ENCODE measurements around the gene WNT1. TPM values are rescaled to one million over a fixed set of nuclear protein-coding genes. Genes with fewer than 3 reads are reported as not detected.

WNT1 gene
- total RNA-seq, 2 donors from 2014 or later, result not detected

DNA sequence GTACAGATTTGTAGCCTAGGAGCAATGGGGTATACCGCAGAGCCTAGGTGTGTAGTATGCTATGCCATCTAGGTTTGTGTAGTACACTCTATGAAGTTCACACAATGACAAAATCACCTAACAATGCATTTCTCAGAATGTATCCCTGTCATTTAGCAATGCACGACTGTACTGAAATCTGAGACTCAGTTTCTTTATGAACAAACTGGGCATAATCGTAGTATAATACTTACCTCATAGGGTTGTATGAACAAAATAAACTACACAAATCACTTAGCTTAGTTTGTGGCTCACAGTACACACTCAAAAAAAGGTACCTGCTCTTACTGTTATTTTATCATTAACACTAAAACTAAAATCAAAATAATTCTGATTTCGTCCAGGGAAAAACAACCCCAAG is 47.3 kb downstream of the WNT1 start:
- intact Hi-C loops (cut with DNase I), result no loop called here
- no peak for TF ChIP-seq POLR2A (IDR thresholded peaks at IDR 0.05)
- Histone ChIP-seq H3K36me3 (peaks cover 15 to 27% of the 10 kb centered on the region in 2 donors), H3K27me3 (replicated peaks; ENCODE audit: insufficient read depth) (no peaks in the 10 kb centered on the region), H3K4me3 (no peak overlapping the region), H3K4me1 (replicated peaks) (no peaks in the 10 kb centered on the region), H3K9me3 (no peaks in the 10 kb centered on the region), H3K27ac (no peak overlapping the region)
- 90% methylated on average over 4 of the region's 4 CpGs for WGBS
- DNase-seq (ENCODE audit: low spot score), result no peak

- DNase-seq (ENCODE audit: low spot score), result no peak
- H3K36me3 ChIP-seq, result peaks cover 15 to 26% of the 10 kb centered on the region in 2 donors
- WGBS, result 93% methylated on average over 21 of the region's 21 CpGs
Observed at GRCh38 chr12:49026101-49026500, 48.0 kb downstream of the WNT1 start.

GRCh38 chr12:49026678-49027480 is 48.8 kb downstream of the WNT1 start:
- Histone ChIP-seq H3K4me3 (no peak overlapping the region), H3K9me3 (no peaks in the 10 kb centered on the region), H3K36me3 (peaks cover 15 to 24% of the 10 kb centered on the region in 2 donors), H3K27ac (no peak overlapping the region), H3K4me1 (replicated peaks) (no peaks in the 10 kb centered on the region), H3K27me3 (replicated peaks; ENCODE audit: insufficient read depth) (no peaks in the 10 kb centered on the region)
- TF ChIP-seq POLR2A (IDR thresholded peaks at IDR 0.05) (no peak), POLR2AphosphoS5 (IDR thresholded peaks at IDR 0.05) (no peak), CTCF (IDR thresholded peaks at IDR 0.05) (no peak)
- WGBS, result 91% methylated on average over 26 of the region's 26 CpGs
- DNase-seq (ENCODE audit: low spot score), result no peak
- intact Hi-C loops (cut with DNase I), result no loop called here

More at GRCh38 chr12:49026101-49026500, 48.0 kb downstream of the WNT1 start:
- no peak overlapping the region for H3K4me3 ChIP-seq
- intact Hi-C loops (cut with DNase I), result no loop called here
- no peaks in the 10 kb centered on the region for H3K4me1 ChIP-seq (replicated peaks)
- TF ChIP-seq CTCF (IDR thresholded peaks at IDR 0.05), result no peak
- TF ChIP-seq POLR2A (IDR thresholded peaks at IDR 0.05), result no peak
- no peak overlapping the region for H3K27ac ChIP-seq
- H3K27me3 ChIP-seq (replicated peaks; ENCODE audit: insufficient read depth), result no peaks in the 10 kb centered on the region
- H3K9me3 ChIP-seq, result no peaks in the 10 kb centered on the region

DNA sequence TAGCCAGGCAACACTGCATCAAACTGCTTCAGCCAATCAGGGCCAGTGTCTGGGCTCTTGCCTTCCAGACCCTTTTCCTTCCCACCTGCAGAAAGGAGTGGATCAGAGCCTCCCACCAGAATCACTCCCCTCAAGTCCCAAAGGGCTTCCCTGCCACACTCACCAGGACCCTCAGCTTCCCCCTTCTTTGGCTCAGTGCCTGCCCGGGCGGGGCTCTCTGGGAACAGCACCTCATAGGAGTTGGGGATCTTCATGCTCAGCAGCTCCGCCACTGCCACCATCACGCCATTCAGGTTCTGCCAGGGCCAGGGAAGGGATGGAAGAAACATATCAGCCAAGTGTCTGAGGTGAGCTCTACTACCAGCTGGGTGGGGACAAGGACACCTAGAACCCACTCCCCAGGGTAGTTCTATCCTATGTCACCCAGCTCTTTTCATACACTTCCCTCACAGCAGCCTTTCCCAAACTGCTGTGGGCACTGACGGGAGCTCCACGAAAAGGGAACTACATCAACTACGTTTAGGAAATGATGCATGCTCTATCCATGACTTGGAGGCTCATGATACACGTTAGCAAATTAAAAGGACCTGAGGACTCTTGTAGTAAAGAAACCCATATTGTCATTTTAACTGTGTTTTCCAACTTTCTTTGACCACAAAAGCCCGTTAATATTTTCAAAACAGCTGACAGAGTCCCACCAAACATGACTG is 49.9 kb downstream of the WNT1 start:
- Histone ChIP-seq H3K36me3 (peaks cover 15 to 30% of the 10 kb centered on the region in 2 donors), H3K27me3 (replicated peaks; ENCODE audit: insufficient read depth) (no peaks in the 10 kb centered on the region), H3K4me1 (replicated peaks) (no peaks in the 10 kb centered on the region), H3K27ac (no peak overlapping the region), H3K4me3 (no peak overlapping the region), H3K9me3 (no peaks in the 10 kb centered on the region)
- 86% methylated on average over 9 of the region's 9 CpGs for WGBS
- intact Hi-C loops (cut with DNase I), result no loop called here
- no peak for TF ChIP-seq POLR2AphosphoS5 (IDR thresholded peaks at IDR 0.05)
- TF ChIP-seq POLR2A (IDR thresholded peaks at IDR 0.05), result no peak
- no peak for TF ChIP-seq CTCF (IDR thresholded peaks at IDR 0.05)
- no peak for DNase-seq (ENCODE audit: low spot score)

DNA sequence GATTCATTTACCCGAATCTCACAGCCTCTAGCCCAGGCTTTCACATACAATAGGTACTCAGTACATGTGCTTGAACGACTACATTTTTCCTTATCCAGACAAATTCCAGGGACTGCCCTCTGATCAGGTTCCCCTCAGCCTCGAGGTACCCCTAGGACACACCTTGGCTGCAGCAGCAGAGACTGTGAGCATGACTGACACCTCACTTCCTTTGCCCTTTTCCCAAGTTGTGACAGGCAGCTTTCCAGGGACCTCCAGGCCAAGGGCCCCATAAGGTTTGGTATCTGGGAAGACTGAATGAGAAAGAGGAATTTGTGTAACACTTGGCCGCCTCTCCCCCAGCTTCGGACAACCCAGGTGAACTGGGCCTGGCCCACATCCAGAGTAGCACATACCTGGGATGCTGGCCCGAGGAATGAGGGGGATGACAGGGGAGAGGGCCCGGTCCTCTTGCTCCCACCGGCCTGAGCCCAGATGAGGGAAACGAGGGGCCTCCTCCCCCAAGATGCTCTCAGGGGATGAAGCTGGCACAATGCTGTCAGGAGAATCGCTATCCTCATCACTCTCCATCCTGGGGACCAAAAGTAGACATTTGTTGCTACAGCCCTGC is 50.6 kb downstream of the WNT1 start:
- H3K36me3 ChIP-seq, result peaks cover 15 to 36% of the 10 kb centered on the region in 2 donors
- intact Hi-C loops (cut with DNase I), result no loop called here
- H3K9me3 ChIP-seq, result no peaks in the 10 kb centered on the region
- 90% methylated on average over 10 of the region's 10 CpGs for WGBS
- DNase-seq (ENCODE audit: low spot score), result no peak
- H3K4me3 ChIP-seq, result no peak overlapping the region
- no peaks in the 10 kb centered on the region for H3K4me1 ChIP-seq (replicated peaks)
- no peak for TF ChIP-seq POLR2AphosphoS5 (IDR thresholded peaks at IDR 0.05)
- no peak for TF ChIP-seq CTCF (IDR thresholded peaks at IDR 0.05)
- no peak for TF ChIP-seq POLR2A (IDR thresholded peaks at IDR 0.05)
- H3K27ac ChIP-seq, result no peak overlapping the region
- no peaks in the 10 kb centered on the region for H3K27me3 ChIP-seq (replicated peaks; ENCODE audit: insufficient read depth)

All from prostate gland (tissue), 2 donors.